GM10266 (cell line): ENCODE measurements around the gene AUTS2.

Experiments
- DNase-seq: peaks from one replicate; pipeline ENCODE4 v3.0.0; 2012; ENCODE audit errors: extremely low spot score
- CTCF ChIP-seq: IDR thresholded peaks from 2 replicates; pipeline ENCODE4 v1.5.1; 2012; ENCODE audit warnings: mild to moderate bottlenecking, low read depth; ENCODE audit not compliant: control insufficient read depth, insufficient read depth; ENCODE audit errors: missing control alignments

AUTS2 gene

DNA sequence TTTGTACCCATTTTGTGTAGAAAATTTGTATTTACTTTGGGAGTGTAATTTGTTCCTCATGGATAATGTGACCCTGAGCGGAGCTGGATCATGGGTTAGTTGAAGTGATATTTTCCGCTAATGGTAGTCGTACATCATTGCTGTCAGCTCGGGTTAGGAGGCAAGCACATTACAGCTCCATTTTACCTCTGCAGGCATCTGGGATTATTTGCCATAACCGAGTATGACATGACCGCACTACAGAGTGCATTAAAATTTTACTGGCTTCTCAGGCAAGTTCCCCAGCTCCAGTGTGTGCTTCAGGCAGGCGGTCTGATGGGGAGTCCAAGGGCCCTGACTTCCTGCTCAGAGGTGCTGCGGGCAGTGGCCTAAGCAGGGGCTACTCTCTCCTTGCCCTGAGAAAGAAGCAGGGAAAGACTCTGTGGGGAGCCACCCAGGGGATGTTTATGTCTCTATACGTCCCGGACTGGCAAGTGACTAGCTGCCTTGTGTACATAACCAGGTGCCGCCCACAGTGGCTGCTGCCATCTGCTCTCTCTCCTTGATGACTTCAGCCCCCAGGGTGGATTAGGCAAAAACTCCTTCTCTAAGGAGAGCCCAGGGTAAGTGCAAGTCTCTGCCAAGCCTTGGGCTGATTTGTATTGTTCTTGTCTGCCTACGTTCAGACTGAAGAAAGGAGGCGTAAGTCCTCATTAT lies 848.3 kb downstream of the AUTS2 start:
- no peak for DNase-seq
- no peak for TF ChIP-seq CTCF

- no peak for DNase-seq
- TF ChIP-seq CTCF: no peak
Measured at GRCh38 chr7:70448312-70448906, 850.1 kb downstream of the AUTS2 start.

GRCh38 chr7:70450731-70451130 lies 852.5 kb downstream of the AUTS2 start:
- TF ChIP-seq CTCF: no peak
- no peak for DNase-seq

GRCh38 chr7:70455925-70456324 lies 857.6 kb downstream of the AUTS2 start:
- no peak for TF ChIP-seq CTCF
- no peak for DNase-seq

GRCh38 chr7:70456719-70457118 lies 858.4 kb downstream of the AUTS2 start:
- no peak for TF ChIP-seq CTCF
- DNase-seq: no peak

DNA sequence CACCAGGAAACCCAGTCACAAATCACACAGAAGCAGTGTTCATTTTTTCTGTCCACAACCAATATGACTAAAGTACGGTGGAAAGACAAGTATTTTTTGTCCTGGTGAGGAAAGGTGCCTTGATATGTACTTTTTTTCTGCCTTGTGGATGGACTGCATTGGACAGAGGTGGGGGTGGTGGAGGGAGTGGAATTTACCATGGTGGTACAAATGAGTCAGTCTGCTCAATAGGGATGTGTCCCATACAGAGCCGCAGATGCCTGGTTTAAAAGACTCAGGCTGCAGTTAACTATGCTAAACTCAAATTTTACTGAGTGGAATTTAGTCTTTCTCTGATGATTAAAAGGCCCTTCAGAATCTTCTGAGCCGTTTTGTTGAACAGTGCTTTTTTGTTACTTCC lies 859.2 kb downstream of the AUTS2 start:
- no peak for DNase-seq
- no peak for TF ChIP-seq CTCF
